ENCODE results near the gene TMTC2.

TMTC2 gene

DNA sequence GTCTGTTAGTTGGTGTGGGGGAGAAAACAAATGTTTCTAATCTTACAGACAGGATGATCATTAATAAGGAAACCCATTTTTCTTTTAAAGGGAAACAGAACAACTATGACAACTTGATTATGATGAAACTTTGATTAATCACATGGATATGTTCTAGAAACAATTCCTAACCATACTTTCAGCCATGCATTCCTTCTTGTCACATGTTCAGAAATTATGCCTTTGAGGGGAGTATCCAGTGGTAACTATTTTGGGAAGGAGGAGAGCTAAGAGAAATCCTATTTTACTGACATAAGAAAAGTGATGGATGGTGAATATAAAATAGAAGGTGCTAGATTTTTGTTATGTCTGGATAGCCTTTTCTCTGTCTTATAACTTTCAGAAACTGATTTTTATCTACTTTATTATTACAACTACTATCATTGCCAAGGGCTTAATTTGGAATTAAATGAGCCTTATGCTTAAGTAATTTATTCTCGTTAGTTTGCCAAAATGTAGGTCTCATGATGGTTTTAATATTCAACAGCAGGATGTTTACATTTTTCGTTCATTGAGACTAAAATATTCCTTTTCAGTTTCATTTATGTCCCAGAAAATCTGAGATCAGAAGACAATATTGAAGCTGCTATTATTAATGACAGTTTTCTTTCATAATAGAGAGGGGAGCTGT is 200.1 kb downstream of the TMTC2 start:
- no peak for DNase-seq (ENCODE audit: low spot score)

DNA sequence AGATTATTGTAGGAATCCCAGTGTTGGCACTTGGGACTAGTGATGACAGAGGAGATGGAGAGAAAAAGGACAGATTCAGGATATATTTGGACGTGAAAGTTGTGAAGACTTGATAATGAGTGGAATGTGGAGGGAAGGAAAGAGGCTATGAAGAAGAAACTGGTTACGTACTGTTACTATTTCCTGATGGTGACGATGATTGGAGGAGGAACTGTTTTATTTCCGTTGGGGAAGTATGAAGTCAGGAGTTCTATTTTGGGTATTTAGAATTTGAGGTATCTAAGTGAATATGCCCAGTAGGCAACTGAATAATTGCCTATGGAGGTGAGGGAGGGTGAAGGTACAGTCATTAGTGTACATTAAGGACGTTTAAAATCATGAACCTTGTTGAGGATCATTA is 207.2 kb downstream of the TMTC2 start:
- no peak for DNase-seq (ENCODE audit: low spot score)

DNA sequence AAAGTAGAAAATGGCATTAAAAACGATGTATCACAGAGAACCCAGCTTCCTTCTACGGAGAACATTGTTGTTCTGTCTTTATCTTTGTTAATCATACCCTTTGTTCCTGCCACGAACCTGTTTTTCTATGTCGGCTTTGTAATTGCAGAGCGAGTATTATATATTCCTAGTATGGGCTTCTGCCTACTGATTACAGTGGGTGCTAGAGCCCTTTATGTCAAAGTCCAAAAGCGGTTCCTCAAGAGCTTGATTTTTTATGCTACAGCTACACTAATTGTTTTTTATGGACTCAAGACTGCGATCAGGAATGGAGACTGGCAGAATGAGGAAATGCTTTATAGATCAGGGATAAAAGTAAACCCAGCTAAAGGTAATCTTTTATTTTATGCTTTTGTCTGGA is 209.6 kb downstream of the TMTC2 start:
- no peak for DNase-seq (ENCODE audit: low spot score)

DNA sequence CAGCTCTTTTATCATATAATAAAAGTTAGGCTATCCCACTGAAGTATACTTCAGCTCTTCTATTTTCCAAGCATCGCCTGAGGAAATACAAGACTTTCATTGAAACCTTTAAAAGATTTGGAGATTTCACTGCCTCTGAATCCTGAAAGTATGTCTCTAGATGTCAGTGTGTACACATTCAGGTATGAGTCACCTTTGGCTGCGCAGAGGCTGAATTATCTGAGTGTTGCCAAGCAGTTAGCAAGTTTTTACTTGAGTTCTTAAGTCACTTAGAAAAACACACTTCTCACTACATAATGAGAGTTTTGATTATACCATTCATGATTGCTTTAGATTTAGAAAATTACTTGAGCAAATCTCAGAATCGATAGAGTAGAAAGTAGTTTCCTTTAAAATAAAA is 210.3 kb downstream of the TMTC2 start:
- no peak for DNase-seq (ENCODE audit: low spot score)

DNA sequence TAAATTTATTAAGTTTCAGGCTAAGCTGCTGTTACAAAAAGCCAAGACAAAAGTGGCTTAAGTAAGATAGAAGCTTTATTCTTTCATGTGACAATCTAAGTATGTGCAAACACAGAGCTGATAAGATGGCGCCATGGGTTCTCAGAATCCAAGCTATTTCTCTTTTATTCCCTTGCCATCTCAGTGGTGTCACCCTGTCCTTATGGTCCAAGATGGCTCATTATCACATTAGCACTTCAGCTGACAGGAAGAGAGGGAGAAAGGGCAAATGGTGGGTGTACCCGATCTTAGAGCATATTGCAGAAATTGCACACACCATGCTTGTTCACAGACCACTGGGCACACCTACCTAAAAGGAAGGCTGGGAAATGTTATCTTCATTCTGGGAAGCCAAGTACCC is 211.7 kb downstream of the TMTC2 start:
- DNase-seq (ENCODE audit: low spot score), result no peak

DNA sequence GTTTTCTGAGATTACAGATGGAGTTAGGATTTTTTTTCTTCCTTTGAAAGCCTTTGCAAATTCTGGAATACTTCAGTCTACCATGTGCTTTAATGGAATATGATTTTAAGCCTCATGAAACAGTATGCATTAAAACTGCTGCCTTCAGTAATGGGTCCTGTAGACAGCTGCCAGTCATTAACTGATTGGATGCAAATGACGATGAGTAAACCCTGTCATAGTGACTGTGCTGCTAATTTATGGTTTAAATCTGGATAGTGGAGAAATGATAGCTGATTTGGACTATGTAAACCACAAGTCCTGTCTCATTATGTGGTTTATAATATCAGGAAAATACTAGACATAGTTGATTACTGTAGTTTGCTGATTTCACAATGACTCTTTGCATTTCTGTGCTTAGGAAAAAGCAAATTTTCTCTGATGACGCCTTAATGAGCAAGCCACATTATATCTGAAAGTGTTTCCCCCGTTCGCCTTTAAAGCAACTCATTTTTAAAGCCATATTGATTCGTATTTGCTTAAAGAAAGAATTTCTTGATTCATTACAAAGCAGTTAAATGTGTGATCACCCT is 217.6 kb downstream of the TMTC2 start:
- DNase-seq (ENCODE audit: low spot score), result no peak

DNA sequence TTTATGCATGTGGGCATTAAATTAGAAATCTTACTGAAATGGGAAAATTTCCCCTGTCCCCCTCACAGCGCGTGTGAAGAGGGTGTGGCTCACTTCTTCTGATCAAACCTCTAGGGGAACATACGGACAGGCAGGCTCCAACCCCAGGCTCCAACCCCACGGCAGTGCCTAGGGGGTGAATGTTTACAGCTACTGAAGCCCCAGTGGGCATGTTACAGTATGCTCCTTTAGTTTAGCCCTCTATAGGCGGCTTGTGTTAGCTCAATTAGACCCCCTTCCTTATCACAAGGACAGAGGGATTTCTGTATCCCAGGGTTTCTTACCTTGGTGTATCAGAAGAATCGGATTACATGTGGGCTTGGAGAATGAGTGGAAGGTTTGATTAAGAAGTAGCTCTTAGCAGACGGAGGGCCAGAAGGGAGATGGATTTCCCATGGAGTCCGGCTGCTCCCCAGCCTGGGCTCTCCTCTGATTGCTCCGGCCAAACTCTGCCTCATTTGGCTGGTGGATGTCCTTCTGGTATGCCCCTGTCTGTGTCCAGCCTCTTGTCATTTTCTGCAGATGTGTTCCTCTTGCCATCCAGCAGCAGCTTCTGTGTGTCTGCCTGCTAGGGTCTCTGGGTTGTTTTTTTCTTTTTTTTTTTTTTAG is 223.7 kb downstream of the TMTC2 start:
- DNase-seq (ENCODE audit: low spot score), result no peak

DNA sequence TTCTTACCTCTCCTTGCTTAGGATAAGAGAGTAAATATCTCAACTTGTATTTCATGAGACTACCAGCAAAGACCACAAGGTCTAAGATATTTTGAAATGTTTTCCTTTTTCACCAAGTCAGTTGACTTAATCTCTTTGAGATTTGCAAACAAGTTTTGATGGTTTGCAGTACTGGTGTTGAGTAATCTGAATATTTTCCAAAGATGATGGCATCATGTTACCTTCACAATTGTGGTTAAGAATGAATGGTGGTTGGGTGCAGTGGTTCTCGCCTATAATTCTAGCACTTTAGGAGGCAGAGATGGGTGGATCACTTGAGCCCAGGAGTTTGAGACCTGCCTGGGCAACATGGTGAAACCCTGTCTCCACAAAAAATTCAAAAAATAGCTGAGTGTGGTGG is 225.7 kb downstream of the TMTC2 start:
- DNase-seq (ENCODE audit: low spot score), result no peak

DNA sequence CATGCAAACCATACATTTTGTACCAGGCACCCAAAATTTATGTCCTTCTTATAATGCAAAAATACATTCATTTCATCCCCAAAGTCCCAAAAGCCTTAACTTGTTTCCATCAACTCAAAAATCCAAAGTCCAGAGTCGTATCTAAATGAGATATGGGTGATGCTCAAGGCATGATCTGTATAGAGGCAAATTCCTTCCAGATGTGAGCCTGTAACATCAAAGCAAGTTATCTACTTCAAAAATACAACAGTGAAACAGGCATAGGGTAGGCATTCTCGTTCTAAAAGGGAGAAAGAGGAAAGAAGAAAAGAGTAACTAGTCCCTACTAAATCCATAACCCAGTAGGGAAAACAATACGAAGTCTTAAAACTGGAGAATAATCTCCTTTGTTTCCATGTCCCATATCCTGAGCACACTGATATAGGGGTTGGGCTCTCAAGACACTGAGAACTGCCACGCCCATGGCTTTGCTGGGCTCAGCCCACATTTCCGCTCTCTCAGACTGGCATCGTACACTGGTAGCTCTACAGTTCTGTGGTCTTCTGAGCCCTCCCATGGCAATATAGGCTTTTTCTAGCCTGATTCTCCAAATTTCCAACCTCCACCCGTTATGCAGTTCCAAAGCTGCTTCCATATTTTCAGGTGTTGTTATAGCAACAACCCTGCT is 232.8 kb downstream of the TMTC2 start:
- DNase-seq (ENCODE audit: low spot score), result no peak

DNA sequence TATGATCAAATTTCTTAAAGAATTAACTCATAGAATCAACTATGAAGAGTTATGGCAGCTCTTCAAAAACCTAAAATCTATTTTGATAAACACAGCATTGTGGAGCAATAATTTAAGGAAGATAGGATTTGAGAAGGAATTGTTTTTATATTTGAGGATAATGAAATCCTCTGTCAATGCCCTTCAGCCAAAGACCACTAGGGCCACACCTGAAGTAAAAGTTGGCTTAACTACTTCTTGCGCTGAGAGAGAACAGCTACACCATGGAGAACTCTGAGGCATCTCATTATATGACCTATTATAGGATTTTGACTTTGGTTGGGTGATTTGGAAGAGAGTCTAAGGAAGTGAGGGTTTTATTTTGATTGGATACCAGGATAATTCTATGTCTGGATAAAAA is 237.2 kb downstream of the TMTC2 start:
- no peak for DNase-seq (ENCODE audit: low spot score)

DNA sequence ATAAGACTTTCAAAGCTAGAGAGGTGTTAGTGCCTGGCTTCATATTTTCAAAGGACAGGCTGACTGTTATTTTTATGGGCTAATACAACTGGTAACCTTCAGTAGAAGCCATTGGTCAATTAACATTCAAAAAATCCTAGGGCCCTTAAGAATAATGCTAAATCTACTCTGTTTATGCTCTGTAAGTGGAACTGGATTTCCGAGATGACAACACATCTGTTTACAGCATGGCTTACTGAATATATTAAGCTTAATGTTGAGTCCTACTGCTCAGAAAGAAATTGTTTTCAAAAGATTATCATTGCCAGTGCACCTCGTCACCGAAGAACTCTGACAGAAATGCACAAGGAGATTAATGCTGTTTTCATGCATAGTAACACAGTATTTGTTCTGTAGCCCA is 239.9 kb downstream of the TMTC2 start:
- no peak for DNase-seq (ENCODE audit: low spot score)

DNA sequence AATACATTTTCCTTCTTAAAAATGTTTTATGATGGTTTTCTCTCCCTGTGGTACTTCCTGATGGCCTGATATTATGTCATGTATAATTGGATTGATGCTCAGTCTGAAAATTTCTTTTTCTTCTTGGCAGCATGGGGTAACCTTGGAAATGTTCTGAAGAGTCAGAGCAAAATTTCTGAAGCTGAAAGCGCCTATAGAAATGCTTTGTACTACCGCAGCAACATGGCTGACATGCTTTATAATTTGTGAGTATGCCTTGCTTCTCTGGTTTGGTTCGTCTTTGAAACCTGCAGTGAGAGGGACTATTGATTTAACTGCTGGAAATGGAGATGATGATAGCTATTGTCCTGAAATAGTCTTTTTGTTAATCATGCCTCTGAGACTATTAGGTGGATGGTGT is 243.6 kb downstream of the TMTC2 start:
- DNase-seq (ENCODE audit: low spot score), result no peak

DNA sequence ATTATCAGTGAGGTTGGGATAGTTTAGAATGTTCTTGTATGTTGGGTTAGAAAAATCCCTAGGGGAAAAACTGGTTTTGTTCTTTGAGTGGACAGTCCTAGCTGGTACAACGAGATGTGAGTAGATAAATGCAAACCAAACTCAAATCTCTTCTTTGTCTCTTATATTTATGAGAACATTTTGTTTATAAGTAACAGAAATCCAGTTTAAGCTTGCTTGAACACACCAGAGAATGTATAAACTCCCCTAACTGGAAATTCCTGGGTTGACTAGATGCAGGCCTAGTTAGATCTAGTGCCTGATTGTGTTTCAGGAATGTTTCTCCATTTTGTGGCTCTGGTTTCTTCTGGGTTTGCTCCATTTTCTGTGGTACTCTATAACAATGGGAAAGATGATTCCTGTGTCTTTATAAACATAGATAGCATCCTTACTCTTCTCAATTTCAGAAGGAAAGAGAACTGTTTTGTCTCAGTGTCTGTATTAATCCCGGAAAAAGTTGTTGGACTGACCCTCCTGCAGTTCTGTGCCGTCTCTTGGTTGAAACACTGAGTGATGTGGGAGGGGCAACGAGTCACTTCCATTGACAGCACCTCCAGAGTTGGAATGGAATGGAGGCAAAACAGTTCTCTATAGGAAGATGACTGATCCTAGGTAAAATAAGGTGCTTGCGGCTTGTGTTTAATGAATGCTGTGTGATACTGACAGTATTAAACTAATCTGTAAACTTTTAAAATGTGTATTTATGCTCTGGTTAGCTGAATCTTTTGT is 244.8 kb downstream of the TMTC2 start:
- no peak for DNase-seq (ENCODE audit: low spot score)

DNA sequence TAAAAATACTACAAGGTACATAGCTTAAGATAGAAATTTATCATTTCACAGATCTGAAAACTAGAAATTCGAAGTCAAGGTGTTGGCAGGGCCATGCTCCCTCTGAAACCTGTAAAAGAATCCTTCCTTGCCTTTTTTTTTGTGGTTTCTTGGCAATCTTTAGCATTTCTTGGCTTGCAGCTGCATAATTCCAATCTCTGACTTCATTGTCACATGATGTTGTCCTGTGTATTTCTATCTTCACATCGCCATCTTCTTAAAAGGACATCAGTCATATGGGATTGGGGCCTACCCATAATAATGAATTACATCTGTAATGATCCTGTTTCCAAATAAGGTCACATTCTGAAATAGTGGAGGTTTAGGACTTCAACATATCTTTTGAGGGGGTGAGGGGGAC is 250.4 kb downstream of the TMTC2 start:
- no peak for DNase-seq (ENCODE audit: low spot score)

DNA sequence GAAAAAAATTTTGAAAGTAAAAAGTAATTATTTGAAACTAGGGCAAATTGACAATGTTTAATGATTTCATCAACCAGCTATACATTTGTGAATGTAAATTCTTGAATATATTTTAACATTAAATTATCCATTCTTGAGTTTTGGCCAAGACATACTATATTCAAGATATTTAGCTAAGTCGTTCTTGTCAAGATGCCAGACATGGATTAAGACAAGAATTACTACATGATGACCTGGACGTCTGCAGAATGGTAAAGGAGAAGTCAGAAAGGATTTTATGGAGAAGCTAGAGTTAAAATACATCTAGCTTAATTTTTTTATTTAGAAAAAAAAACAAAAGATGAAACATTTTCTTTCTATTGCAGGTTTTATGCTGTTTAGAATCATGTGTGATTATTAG is 255.8 kb downstream of the TMTC2 start:
- no peak for DNase-seq (ENCODE audit: low spot score)

DNA sequence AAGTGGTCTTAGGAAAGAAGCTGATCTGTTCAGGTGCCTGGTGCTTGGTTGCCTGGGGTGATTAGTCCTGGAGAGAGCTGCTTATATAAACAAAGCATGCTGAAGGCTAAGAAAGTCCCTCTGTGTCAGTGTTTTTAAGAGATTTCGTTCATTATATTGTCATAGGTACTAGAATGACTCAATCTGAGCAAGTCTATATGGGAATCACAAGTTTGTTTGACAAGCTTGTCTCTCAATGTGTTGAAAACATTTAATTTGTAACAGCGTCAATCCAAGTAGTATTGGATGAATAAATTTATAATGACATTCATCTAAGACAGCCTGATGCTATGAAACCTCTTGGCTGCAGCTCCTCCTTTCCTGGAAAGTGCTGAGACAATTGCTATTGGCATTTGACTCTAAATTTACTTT is 256.3 kb downstream of the TMTC2 start:
- no peak for DNase-seq (ENCODE audit: low spot score)

DNA sequence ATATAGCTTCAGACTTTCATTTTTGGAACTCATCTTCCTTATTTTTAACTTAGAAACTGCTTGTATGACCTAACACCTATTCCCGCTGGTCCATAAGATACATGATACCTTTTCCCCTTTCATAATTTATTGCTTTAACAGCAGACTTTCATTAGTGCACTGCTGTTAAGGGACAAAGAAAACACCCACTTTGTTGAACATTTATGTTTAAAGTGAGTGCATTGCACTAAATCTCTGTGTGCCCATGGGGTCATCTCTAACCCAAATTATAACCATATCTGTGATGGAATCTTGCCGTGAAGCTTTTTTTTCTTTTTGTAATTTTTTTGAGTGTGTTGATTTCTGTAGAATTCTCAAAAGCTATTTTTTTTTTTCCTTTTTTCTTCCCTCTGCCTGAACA is 261.8 kb downstream of the TMTC2 start:
- no peak for DNase-seq (ENCODE audit: low spot score)

DNA sequence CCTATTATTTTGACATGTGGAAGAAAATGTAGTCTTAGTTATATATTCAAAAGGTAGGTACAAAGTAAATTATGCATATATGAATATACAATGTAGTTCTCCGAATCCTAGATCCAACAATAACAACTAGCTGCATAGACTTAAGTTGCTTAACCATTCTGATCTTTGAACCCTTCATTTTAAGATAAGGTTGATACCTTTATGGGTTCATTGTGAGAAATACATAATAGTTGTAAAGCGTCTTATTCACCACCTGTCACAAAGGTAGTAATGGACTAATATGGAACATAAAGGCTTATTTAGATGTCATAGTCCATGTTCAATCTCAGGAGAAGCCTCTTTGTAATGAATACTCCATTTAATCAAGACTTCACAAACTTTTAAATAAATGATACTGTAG is 263.6 kb downstream of the TMTC2 start:
- DNase-seq (ENCODE audit: low spot score), result no peak

DNA sequence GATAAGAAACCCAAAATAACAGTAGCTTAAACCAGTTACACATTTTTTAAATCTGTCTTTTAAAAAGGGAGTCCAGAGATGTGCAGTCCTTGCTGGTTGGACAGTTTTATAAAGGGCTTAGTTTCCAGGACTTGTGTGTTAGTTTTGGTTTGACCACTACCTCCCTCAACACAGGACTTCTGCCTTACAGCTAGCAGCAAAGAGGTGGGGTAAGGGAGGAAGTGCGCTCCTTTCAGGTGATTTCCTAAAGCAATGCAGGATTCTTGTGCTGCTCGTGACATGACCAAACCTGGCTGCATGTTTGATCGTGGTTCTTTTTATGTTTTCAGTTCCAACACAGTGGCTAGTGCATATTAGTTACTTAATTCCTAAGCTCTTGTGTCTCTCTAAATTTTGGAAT is 266.2 kb downstream of the TMTC2 start:
- DNase-seq (ENCODE audit: low spot score), result no peak

DNA sequence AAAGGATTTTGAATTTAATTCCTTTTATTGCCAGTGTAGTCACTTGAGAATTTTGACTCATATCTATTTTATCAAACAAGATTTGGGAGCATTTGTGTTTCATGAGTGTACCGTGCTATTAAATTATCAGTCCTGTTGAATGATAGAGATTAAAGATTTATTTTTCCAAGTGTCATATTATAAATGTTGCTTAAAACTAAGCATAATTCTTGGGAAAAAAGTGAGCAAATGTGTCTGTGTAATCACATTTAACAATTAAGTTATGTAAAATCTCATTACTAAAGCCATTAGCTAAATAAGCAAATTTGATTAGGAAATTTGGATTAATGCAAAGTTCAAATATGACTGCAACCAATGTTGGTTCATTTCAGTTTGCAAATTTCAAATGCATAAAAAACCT is 266.7 kb downstream of the TMTC2 start:
- no peak for DNase-seq (ENCODE audit: low spot score)

DNA sequence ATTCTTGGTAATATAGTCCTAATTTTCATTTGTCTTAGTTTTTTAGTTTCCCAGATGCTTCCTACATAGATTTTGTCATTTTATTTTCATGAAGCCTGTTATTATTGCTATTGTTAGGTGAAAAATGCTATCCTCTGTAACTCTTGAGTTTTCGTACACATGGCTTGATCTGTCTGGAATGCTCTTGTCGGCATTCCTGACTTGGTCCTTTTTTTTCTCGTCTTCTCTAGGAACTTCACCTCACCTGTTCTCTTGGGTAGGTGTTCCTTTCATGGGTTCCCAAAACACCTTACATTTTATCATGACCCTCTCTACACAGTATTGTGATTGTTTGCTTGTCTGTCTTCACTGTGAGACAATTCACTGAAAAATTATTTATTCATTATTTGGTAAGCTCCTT is 267.4 kb downstream of the TMTC2 start:
- DNase-seq (ENCODE audit: low spot score), result no peak

DNA sequence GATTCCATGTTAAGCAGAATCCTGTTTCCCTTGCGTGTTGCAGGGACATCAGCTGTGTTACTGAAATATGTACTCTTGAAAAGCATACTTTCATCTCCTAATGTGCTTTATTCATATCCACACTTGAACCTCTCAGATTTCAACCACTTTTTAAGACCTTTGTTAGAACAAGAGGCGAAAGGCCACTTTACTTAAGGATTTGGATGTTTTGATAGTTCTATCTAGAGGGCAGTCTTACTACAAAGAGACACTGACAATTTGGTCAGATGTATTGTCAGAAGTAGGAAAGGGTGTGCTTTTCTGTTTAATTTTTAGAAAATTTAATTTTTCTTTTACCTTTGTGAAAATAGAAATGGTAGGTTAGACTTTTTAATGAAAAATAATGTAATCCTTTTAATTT is 267.9 kb downstream of the TMTC2 start:
- no peak for DNase-seq (ENCODE audit: low spot score)

DNA sequence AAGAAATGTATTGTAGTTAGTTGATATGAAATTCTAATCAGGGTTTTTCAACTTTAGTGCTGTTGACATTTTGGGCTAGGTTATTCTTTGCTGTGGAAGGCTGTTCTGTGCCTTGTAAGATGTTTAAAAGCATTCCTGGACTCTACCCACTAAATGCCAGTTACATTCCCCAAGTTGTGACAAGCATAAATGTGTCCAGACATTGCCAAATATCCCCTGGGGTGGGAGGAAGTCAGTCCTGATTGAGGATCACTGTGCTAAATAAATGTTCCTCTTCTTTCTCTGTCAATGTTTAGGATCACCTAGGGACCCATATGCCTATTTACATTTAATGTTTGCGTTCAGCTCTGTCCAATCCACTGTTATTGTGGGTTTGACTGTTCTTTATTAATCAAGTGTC is 268.3 kb downstream of the TMTC2 start:
- DNase-seq (ENCODE audit: low spot score), result no peak
